Measurements from ENCODE around the gene HS6ST1.

Gene HS6ST1, protein sequence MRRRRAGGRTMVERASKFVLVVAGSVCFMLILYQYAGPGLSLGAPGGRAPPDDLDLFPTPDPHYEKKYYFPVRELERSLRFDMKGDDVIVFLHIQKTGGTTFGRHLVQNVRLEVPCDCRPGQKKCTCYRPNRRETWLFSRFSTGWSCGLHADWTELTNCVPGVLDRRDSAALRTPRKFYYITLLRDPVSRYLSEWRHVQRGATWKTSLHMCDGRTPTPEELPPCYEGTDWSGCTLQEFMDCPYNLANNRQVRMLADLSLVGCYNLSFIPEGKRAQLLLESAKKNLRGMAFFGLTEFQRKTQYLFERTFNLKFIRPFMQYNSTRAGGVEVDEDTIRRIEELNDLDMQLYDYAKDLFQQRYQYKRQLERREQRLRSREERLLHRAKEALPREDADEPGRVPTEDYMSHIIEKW

DNA sequence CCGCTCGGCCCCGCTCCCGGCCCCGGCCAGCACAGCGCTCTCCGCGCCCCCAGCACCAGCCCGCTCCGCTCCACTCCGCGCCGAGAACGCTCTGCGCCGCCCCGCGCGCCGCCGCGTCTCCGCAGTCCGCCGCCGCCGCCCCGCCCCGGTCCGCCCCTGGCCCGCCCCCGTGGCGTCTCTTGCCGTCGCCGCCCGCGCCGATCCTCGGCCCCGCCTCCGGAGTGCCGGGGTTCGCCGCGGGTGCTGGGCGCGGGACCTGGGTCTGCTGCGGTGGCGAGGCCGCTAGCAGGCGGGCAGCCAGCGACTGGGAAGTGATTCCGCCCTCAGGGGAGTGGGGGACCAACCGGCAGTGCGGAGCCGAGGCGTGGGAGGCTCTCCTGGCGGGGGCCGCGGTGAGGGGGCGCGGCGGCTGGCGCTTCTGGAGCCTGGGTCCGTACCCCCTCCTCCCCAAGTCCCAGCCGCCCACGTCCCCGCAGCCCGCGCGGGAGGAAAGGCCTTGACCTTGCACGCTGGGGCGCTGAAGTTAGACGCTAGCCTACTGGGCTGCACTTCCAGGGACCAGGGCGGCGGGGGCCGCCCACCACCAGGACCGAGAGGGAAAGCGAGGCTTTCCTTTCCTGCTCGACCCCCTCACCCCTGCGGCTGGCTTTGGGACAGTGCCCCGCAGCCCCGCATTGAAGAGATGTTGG, at the start of gene HS6ST1:
TSS of gene HS6ST1 (minus strand) at position 93 of the 689 bp plus-strand sequence. CDS start 305 bp downstream, outside the sequence.
- peak; percentile 63 for DNase-seq (ENCODE audit: low read depth)

DNA sequence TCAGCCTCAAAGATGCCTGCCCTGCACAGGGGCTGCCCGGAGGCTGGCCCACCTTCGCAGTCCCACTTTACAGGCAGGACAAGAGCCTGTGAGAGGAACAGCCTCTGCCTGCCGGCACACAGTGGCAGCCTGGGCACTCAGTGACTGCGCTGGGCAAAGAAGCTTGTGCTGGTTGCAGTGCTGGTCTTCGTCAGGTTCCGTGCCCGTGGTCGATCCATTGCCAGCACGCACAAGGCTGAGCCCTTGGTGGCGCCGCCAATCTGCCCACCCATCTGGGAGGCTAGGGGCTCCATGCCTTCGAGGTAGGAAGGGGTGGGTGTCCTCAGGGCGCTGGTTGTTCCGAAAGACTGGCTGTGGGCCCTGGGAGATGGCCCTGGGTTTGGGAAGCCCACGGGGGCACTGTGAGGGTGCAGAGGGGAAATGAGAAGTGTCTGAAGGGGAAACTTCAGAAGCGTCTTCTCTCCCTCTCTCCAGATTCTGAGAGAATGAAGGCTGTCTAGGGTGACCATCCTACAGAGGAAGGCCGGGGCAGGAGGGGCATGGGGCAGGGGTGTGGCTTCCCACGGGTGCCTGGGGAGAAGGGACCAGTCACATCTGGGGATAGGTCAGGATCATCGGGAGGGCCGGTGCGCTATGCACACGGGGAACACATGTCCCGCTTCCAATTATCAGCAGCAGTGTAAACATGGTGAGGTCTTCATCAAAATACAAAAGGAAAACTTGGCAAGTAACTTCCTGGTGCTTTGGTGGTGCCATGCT, 49.1 kb upstream of the HS6ST1 start:
- no peak for DNase-seq (ENCODE audit: low read depth)

DNA sequence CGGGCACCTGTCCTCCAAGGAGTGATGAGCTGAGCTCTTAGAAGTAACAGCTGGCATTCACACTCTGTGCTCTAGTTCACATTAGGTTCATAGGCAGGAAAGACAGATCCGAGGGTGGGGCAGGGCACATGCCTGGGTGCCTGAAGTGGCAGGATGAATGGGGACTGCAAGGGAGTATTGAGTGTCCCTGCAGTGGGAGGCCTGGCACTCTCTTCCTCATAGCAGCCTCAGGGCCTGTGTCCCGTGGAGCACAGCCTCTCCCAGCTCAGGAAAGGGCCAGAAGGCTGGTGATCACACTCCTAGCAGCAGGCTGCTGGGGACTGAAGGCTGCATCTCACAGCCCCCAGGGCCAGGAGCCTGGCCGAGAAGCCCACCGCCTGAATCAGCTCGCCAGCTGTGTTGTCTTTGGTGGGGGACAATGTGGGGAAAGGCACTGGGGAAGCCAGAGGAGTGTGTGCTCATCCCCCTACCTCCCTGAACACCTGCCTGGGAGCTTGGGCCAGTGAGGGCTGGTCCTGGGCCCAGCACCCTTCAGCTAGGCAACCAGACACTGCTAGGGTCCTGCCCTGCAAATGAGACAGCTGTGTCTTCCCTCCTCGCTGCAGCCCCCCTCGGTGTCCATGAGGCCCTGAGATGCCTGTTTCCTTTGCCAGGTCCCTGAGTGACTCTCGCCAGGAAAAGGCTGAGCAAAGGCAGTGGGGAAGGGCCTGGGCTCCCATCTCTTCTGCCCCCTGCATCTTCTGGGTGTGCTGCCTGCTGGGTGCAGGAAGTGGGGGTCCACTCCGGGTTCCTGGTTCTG, 48.2 kb upstream of the HS6ST1 start:
- DNase-seq (ENCODE audit: low read depth), result no peak

DNA sequence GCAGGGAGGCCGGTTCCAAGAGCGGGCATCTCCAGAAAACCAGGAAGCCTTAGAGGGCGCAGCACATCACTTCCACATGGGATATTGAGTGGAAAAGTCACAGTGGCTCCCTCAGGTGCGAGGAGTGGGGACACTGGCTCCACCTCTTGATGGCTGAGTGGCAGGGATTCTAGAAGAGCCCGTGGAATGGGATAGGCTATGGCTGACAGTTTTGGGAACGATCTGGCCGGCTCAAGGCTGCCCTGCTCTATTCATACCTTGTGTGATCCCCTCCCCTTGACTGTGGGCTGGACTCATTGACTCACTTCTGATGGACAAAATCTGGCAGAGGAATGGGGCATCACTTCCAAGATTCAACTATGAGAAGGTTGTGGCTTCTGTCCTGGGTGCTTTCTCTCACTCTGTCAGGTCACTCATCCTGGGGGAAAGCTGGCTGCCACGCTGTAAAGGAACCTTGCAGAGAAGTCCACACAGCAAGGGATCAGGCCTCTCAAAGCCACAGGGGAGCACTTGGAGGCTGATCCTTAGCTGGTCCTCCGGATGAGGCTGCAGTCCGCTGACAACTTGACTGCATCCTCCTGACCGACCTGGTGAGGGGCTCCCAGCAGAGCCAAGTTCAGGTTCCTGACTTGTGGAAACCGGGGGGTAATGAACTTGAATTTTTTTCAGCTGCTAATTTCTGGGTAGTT, 46.7 kb upstream of the HS6ST1 start:
- DNase-seq (ENCODE audit: low read depth), result no peak

DNA sequence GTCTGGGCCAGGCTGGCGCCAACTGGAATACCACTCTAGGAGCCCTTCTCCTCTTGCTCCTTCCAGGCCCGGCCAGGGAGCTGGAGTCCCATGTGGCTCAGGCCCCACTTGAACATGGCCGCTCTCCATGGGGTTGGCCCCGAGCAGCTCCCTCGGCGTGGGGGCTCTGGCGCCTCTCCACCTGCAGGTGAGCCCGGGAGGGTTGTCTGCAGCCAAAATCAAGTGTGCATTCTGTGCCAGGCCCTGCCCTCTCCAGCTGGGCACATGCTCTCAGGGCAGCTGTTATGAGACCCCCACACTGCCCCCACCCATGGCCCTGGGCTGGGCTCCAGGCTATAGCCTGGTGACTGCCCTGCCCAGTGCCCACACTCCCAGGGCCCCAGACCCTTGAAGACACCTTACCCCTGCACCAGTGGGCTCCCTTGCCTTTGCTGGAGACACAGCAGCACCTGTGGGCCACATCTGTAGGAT, 45.8 kb upstream of the HS6ST1 start:
- no peak for DNase-seq (ENCODE audit: low read depth)

DNA sequence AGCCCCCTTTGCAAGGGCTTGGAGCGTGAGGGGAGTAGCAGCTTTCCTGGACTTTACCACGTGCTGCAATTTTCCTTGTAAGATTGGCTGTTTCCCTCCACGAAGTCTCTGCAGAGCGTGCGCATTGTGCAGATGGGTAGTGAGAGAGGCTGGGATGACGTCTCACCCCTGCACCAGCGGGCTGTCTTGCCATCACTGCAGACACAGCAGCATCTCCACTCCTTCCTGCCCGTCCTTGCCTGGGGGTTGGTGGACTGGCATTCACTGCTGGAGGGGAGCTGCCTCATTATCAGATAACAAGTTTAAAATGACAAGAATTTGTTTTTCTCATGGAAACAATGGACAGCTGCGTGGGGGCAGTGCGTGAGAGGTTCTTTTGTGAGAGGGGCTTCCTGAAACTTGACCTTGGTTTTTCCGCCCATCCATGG, 45.3 kb upstream of the HS6ST1 start:
- DNase-seq (ENCODE audit: low read depth), result no peak

DNA sequence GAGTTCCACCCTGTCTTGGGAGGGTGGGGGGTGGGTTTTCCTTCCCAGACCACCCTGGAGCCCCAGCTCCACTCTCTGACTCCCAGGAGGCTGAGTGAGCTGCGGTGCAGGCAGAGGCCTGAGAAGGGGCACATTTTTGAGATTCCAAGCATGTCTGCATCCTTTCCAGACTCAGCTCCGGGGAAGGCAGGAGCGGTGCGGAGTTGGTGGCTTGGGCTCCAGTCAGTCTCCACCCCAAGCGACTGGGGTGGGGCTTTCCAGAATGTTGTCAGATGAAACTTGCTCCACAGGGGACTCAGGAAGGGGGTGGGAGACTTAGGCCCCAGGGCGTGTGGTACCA, 44.2 kb upstream of the HS6ST1 start:
- DNase-seq (ENCODE audit: low read depth), result no peak

DNA sequence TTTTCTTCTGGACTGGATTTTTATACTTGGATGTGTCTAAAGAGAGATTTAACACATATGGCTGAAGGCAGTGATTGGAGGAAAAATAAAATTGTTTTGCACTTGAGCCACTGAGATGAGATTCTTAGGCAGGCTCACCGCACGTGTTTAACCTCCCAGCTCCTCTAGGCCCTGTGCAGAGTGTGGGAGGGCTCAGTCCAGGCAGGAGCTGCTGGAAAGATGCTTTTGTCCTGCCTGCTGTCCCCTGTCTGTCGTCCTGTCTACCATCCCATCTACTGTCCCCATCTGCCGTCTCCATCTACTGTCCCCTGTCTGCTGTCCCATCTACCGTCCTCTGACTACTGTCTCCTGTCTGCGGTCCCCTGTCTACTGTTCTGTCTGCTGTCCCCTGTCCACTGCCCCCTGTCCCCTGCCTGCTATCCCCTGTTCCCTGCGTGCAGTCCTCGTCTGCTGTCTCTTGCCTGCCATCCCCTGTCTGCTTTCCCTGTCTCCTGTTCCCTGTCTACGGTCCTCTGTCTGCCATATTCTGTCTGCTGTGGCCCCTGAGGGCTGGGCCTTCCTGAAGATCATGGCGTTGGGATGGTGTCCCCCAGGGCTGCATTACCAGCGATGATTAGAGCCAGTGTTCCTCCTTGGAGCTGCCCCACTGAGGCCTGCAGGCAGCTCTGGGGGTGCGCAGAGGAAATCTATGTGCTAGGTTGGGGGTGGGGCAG, 43.7 kb upstream of the HS6ST1 start:
- no peak for DNase-seq (ENCODE audit: low read depth)

DNA sequence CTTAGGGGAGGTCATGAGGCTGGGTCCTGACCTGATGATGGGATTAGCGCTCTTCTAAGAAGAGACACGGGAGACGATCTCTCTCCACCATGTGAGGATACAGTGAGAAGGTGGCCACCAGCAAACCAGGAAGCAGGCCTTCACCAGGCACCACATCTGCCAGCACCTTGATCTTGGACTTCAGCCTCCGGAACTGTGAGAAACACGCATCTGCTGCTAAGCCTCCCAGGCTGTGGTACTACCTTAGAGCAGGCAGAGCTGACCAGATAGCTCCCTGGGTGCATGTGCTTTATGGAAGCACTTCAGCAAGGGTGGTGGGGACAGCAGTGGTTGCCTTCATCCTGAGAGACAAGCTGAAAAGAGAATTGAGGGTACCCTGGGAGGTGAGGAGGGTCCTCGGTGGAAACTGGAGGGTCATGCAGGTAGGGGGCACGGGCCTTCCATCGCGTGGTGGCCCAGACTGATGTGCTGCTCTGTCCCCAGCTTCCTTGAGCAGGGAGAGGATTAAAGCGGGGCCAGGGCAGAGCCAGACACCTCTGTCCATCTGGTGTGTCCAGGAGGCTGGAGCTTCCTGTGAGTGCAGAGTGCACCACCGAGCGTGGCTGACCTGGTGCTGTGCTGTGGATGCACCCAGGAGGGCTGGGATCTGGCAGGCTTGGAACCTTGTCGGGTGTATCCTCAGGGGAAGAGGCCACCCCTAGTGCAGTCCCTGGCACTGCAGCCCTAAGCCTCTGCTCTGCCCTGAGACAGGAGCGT, 42.9 kb upstream of the HS6ST1 start:
- DNase-seq (ENCODE audit: low read depth), result no peak

DNA sequence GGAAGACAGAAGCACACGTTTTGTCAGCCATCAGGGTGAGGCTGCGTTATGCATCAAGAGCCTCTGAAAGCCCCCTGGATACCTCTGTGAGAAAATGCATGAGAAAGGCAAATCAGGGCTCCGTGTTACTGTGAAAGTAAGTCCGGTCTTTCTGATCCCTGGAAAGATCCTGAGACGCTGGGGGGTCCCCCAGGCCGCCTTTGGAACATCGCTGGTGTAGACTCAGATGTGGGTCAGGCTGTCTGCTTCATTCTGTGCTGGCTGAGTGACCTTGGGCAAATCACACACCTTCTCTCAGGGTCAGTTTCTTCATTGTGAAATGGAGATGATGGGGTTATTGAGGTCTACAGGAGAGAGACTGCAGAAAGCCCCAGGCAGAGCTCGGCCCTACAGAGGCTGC, 42.0 kb upstream of the HS6ST1 start:
- DNase-seq (ENCODE audit: low read depth), result no peak

DNA sequence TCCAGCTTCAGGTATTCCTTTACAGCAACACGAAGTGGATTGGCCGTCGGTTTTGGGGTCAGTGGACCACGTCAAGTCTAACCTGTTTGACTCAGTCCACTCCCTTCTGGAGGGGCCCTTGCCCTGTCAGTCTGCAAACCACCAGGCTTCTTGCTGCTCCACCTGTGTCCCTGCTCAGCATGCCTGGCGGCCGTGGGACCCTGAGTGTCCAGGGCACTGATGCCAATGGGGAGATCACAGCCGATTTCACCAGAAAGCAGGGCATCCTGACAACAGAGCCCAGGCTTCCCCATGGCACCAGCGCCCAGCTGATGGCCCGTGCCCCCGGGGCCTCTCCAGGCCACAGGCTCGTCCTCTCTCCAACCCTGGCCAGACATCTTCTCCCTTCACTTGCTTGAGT, 41.2 kb upstream of the HS6ST1 start:
- no peak for DNase-seq (ENCODE audit: low read depth)

DNA sequence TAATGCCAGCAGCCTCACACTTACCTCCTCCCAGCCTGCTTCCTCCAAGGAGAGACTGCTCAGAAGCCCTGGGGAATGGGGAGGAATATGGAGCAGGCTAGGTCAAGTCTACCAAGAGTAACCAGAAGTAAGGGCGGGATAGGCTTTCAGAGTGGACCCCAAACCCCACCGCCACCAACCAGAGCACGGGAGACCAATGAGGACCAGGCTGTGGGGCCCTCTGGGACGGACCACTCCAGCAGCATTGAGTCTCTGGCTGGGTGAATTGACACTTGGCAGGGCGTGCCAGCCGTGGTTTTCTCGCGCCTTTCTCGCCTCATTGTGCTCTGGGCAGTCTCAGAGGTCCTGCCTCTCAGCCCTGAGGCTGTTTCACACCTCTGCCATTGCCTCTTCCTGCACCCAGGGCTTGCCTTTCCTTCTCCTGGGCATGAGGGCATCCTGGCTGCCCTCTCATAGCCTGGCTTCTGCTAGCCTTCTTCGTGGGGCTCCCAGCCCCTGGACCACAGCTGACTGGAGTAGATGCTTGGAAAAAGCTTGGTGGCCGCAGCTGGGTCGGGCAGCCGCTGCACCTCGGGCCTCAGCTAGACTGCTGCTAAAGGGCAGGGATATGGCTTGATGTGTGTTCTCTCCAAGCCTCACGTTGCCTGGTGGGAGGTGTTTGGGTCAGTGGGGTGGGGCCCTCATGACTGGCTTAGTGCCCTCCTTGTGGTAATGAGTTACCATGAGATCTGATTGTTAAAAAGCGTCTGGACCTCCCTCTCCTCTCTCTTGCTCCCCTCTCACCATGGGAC, 40.5 kb upstream of the HS6ST1 start:
- DNase-seq (ENCODE audit: low read depth), result no peak

DNA sequence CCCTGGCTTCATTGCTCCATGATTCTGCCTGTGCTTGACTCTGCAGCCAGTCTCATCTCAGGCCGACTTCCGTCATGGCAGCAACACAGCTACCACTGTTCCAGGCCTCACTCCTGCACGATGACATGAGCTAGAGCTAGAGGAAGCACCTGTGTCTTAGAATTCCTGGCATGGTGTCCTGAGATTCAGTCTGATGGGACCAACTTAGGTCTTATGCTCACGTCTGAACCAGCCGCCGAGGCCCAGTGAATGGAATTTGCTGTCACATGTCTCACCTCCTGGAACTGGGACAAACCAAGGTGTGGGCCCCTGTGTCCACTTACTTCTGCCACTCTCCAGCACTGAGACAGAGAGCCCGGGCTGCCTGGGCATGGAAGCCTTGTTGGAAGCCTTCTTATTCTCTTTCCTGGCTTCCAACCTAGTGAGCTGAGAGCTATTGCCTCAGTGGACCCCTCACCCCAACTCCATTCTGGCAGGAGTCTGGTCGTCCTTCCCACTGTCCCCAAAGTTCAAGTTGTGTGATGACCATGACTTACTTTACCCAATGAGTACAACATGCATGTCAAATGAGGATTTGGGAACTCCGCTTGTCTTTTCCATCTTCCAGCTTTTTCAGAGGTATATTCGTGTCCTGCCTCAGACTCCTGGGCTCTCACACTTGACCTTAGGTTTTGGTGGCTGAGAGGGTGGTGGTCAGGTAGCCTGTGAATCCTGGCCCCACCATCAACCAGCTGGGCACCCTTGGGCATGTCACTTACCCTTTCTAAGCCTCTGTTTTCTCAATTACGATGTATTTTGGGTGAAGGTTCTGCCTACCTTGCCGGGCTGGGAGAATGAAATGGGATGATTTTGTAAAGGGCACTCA, 39.1 kb upstream of the HS6ST1 start:
- no peak for DNase-seq (ENCODE audit: low read depth)

DNA sequence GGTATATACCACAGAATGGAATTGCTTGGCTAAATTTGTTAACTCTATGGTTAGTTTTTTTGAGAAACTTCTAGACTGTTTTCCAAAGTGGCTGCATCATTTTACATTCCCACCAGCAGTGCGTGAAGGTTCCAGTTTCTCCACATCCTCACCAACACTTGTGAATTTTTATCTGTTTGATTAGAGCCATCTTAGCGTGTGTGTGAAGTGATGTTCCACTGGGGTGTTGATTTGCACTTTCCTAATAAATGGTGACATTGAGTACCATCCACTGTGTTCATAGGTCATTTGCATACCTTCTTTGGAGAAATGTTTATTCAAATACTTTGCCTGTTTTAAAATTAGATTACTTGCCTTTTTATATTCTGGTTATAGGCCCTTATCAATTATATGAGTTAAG, 37.5 kb upstream of the HS6ST1 start:
- no peak for DNase-seq (ENCODE audit: low read depth)

DNA sequence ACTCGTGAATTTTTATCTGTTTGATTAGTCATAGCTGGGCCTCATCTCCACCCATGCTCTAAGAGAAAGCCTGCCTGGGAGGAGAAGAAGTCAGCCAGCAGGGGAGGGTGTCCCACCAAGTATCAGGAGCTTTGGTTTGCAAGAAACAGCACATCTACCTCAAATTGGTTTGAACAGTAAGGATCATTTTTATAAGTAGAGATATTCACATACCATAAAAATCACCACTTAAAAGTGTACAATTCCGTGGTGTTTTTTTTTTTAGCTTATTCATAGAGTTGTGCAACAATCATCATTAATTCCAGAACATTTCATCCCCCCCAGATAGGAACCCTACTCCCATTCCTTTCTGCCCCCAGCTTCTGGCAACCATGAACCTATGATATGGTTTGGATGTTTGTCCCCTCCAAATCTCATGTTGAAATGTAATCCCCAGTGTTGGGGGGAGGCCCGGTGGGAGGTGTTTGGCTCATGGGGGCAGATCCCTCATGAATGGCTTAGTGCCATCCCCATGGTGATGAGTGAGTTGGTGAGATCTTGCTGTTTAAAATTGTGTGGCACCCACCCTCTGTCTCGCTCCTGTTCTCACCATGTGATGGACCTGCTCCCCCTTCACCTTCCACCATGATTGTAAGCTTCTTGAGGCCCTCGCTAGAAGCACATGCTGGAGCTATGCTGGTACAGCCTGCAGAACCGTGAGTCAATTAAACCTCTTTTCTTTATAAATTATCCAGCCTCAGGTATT, 36.2 kb upstream of the HS6ST1 start:
- DNase-seq (ENCODE audit: low read depth), result no peak

DNA sequence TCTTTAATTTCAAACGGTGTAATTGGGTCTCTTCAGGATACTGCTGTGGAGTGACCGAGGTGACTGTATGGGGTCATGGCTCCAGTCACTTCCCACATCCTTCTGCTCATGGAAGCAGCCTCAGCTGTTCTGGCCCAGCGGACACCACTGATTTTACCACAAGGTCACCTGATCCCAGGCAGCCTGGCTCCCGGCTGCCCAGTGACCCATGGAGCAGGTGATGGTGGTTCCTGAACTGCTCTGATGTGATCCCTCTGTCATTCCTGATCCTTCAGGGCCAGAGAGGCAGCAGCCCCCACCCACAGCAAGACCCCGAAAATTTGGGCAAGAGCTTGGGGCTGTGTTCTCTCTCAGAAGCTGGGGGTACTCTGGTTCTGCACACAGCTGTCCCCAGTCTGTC, 35.5 kb upstream of the HS6ST1 start:
- no peak for DNase-seq (ENCODE audit: low read depth)

DNA sequence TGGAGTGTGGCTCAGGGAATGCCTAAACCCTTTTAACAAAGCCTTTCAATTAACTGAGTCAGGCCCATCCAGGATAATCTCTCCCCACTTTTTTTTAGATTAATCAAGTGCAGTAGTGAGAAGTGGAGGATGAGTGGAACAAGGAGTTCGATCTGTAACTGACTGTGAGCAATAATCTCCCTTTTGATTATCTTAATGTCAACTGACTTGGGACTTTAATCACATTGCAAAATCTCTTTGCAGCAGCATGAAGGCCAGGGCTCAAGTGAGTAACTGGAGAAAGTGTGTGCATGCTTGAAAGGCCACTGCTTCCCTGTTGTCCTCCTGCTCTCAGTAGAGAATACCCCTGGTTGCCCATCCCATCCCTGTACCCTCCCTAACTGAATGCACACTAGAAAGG, 32.1 kb upstream of the HS6ST1 start:
- DNase-seq (ENCODE audit: low read depth), result no peak
